Measurements from ENCODE around the gene AGBL4.

AGBL4 gene

DNA sequence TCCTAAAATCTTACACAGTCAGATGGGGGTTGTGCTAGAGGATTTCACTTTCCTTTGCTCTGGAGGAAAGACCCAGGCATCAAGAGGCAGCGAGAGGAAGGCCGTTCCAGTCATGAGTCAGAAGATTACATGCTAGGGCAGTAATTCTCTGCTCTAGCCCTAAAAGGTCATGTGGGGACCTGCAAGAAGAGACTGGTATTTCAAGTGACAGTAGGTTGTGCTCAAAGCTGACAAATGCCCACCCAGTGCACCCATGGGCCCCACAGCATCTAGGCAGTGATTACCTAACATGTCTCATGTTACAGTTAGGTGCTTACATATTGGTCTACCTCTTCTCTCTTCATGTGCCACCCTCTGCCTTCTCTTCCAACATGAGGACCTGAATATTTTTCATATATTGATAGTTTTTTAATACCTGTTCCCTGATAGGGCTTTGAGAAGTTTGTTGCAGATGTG, 1147.4 kb downstream of the AGBL4 start:
- DNase-seq: no peak

DNA sequence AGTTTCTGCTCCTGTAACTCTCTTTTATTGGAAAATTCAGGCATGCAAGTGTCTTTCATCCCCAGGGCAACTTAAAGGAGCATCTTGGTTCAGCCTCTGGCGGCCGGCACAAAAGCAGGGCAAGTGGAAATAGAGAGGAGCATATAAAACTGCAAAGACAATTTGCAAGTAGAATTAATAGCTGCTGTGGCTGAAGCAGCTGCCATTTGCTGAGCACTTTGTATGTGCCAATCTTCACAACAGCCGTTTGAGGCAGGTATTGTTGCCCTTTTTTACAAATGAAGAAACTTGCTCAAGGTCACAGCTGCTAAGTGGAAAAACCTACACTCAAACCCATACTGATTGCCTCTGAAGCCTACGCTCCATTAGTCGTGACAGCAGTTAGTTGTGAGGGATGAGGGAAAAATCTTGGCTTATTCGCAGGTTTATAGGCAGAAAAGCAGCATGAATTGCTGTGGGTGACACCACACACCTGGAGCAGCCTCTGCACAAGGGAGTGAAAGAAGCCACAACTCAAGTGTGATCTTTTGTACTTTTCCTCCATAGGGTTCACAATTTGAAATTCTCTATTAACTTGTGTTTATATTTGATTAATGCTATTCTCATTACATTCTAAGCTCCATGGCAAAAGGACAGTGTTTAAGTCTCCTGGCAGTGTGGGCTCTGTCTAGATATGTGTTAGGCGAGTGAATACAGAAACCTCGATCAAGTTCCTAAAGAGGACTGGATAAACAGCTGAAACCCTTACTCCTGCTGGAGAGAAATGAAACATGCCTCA, 1148.0 kb downstream of the AGBL4 start:
- DNase-seq: no peak

GRCh38 chr1:48873944-48874343, 1149.8 kb downstream of the AGBL4 start:
- no peak for DNase-seq

DNA sequence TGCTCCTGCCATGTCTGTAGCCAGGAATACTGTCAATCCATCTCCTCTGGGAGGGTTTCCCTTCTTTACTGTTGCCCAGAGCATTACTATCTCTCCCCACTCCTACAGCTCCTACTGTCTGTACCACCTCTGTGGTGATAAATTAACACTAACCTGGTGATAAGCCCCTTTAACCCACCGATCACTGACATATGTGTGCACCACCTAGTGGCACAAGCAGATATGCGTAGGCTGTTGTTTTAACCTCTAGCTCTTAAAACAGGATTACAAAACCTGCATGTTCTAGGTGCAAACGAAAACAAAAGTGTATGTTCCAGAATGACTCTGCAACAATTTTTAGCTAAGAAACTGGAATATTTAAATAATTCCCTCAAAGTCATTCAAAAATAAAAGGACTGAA, 1153.2 kb downstream of the AGBL4 start:
- DNase-seq: no peak

GRCh38 chr1:48869116-48869893, 1154.4 kb downstream of the AGBL4 start:
- no peak for DNase-seq

- DNase-seq: no peak
Measured at GRCh38 chr1:48864913-48865312, 1158.8 kb downstream of the AGBL4 start.

GRCh38 chr1:48859456-48859855, 1164.3 kb downstream of the AGBL4 start:
- DNase-seq: no peak

DNA sequence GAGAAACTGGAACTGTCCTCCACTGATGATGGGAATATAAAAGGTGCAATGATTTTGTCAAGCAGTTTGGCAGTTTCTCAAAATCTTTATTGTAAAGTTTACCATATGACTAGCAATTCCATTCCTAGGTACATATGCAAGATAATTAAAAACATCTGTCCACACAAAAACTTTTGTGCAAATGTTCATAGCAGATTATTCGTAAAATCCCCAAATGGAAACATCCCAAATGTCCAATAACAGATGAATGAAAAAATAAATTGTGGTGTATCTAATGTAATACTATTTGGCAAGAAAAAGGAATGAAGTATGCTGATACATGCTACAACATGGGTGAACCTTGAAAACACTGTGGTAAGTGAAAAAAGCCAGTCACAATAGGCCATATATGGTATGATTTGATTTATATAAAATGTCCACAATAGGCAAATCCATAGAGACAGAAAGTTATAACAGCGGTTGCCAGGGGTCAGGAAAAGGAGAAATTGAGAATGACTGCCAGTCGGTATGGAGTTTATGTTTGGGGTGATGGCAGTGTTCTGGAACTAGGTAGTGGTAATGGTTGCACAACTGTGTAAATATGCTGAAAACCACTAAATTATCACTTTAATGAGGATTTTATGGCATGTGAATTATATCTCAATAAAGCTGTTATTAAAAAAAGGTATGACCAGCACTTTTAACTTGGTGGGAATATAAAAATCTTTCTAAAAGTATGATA, 1165.4 kb downstream of the AGBL4 start:
- no peak for DNase-seq

DNA sequence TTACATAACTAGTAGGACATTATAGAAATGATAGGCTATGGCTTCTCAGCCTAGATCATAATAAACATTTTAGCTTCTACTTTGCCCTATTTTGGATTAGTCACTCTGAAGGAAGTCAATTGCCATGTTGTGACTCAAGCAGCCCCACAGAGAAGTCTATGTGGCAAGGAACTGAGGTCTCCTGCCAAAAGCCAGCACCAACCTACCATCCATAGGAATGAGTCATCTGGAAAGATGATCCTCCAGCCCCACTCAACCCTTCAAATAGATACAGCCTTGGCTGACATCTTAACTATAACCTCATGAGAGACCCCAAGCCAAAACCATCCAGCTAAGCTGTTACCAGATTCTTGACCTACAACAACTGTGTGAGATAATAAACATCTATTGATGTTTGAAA, 1170.7 kb downstream of the AGBL4 start:
- DNase-seq: no peak

DNA sequence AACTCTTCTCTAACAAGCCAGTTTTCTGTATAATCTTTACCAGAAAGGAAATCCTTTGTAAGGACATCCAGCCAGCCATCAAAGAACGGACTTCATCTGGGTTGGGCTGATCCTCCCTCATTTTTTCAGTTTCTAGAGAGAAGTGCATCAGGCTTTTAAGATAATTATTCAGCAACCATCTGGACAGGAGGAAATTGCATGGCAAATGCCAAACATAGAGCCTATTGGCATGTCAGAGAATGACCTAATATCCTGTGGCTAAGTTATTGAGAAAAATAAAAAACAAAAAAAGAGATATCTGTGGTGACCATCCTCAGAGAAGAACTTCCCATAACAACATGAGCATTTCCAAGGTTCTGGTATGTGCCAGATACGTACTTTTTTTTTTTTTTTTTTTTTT, 1172.1 kb downstream of the AGBL4 start:
- DNase-seq: no peak

DNA sequence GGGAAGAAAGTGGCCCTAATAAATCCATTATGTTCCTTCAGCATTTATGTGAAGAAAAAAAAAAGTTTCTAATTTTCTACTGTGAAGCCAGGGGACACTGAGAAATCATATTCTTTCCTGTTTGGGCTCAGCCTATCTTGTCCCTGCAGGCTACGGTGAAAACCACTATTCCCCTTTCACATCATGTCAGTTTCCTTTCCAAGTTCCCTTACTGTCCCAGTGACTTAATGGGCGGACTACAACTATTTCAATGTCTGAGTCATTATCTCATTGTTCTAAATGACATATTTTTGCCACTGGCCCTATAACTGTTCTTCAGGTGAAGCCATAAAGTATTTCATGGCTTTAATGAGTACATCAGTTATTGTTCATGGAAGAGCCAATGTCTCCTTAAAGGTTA, 1175.7 kb downstream of the AGBL4 start:
- no peak for DNase-seq

- no peak for DNase-seq
Measured at GRCh38 chr1:48846441-48846840, 1177.3 kb downstream of the AGBL4 start.

GRCh38 chr1:48844187-48844586, 1179.6 kb downstream of the AGBL4 start:
- DNase-seq: no peak

GRCh38 chr1:48841966-48842365, 1181.8 kb downstream of the AGBL4 start:
- DNase-seq: no peak

GRCh38 chr1:48841461-48841860, 1182.3 kb downstream of the AGBL4 start:
- no peak for DNase-seq

- DNase-seq: no peak
Measured at GRCh38 chr1:48831120-48831978, 1192.4 kb downstream of the AGBL4 start.

DNA sequence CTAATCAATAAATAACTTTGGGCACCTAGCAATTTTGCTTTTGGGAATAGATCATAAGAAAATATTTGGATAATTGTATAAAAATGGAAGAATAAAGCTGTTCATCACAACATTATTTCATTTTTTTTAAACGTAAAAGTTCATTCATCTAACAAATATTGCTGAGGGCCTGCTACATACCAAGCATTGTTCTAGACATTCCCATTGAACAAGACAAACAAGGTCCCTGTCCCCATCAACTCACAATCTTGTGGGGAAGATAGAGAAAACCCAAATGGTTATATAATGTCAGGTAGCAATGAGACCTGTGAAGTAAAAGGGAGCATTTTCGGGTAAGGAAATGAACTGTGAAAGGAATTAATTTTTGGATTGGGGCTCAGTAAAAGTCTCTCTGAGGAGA, 1193.0 kb downstream of the AGBL4 start:
- DNase-seq: no peak

DNA sequence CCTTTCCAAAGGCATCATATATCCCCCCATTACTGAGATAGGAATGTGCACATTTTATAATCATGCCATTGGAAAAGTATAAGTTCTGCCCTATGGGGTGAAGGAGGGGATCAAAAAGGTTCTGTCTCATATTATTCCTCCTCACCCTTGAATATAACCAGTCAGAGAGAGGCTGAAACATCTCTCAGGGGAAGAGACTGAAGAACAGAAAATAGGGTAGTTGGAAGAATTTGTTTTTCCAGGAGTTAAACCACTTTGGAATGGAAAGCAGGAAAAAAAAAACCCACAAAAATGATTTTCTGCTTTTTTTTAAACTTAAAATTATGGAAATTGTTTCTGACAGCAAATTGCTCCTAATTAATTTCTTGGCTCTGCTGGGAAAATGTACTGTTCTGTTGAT, 1194.3 kb downstream of the AGBL4 start:
- DNase-seq: no peak

- DNase-seq: peak; percentile 20
Measured at GRCh38 chr1:48823168-48823567, 1200.6 kb downstream of the AGBL4 start.

- DNase-seq: no peak
Measured at GRCh38 chr1:48820491-48820890, 1203.3 kb downstream of the AGBL4 start.

DNA sequence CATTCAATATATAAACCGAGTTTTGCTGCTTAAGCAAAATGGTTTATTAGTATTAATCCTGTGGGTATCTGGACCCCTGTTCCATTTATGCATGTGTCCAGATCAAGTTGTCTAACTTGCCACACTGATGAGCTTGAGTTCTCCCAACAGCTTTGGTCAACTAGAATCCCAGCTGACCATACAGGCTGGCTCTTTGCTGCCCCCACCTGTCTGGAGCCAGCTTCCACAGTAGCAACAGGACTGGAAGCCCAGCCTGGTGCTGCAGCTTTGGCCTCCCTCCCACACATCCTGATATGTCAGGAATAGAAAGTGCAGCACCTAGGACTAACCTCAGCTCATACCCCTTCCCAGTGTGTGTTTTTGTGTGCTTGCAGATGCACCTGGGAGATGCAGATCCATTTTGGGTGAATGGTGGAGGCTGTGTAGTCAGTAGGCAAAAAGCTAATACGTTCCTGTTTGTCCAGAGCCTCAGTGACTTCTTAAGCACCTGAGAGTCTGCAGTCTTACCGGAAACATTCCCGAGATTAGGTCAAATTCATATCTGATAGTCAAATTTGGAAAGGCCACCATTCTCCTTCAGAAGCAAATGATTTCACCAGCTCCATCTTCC, 1206.1 kb downstream of the AGBL4 start:
- peak; percentile 15 for DNase-seq

DNA sequence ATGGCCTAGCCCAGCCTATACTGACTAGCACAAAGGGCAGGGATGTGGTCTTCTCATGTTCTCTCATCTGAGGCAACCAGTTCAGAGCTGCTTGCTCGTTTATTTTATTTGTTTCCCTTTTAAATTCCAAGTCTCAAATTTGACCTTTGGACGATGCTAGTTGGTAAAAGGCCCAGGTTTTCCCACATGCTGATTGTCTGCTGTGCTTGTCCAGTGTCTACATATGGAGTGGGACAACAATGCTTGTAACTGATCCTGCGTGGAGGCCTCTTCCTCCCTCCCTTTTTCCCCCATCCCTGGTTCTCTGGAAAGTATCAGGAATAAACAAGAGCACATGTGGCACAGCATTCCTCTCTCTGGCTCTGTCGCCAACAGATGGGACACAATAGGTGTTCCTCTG, 1213.0 kb downstream of the AGBL4 start:
- no peak for DNase-seq

Measured in NCI-H1092 treated with DMSO at 0.1 percent for 48 hours (cell line).